HepG2 (cell line): ENCODE data around the gene RBM14. TPM values are rescaled to one million over a fixed set of nuclear protein-coding genes. Genes with fewer than 3 reads are reported as not detected.

Experiments used
- ATAC-seq: fragments of 200-7000 bp; cut with Tn5 transposase; 3 replicates; pipeline ENCODE4 v1.9.1; 2020; ENCODE audit warnings: mild to moderate bottlenecking, moderate library complexity
- BruUV-seq: library from RNA; stranded (reverse); fragments of 400-500 nt; replicated peaks from 2 replicates; lab custom pipeline; 2021; lab: Mats Ljungman, UMichigan
- CTCF ChIA-PET: fragments of 300-600 bp; formaldehyde crosslinking; extraction: SDS; loops from one replicate; lab custom pipeline; 2021; ENCODE audit warnings: low total read pairs, inconsistent platforms, low intra/inter-chr PET ratio; lab: Yijun Ruan, JAX
- POLR2A ChIA-PET: fragments of 350-600 bp; sonication (Branson Sonifier 250); formaldehyde crosslinking; loops from one replicate; lab custom pipeline; 2020; ENCODE audit warnings: antibody characterized with exemption, inconsistent platforms; lab: Yijun Ruan, JAX
- DNase-seq: peaks from one replicate; pipeline ENCODE4 v3.0.0-alpha.2; 2015; ENCODE audit warnings: low spot score
- FAIRE-seq: peaks from 3 replicates; lab custom pipeline; 2011; peaks lifted over from hg19 to GRCh38; lab: Jason Lieb, UNC
- H2AFZ ChIP-seq: one replicate; pipeline ENCODE4 v1.6.1; 2011; ENCODE audit warnings: low read length, inconsistent platforms
- H3K27ac ChIP-seq: fragments of 300-600 bp; 3 replicates; pipeline ENCODE4 v1.8.0; 2011; ENCODE audit warnings: mixed run types, mild to moderate bottlenecking, mixed read lengths, low read length, inconsistent platforms; ENCODE audit not compliant: insufficient read depth; ENCODE audit errors: extremely low read length
- H3K27me3 ChIP-seq, 2 experiments: fragments of 200-600 bp in 1 of 2; 2 replicates in 1 of 2; 3 replicates in 1 of 2; pipeline versions ENCODE4 v1.6.0 to v1.8.0; 2011; ENCODE audit warnings: low read length in 2 of 2, mild to moderate bottlenecking in 2 of 2, moderate library complexity in 2 of 2, inconsistent platforms in 1 of 2; ENCODE audit not compliant: insufficient read depth in 2 of 2, control insufficient read depth in 1 of 2
- H3K36me3 ChIP-seq, 2 experiments: fragments of 200-600 bp in 1 of 2; replicated peaks in 1 of 2; 2 replicates in 1 of 2; 3 replicates in 1 of 2; pipeline versions ENCODE4 v1.5.1 to v1.8.0; 2011; ENCODE audit warnings: low read length in 2 of 2, inconsistent platforms in 1 of 2; ENCODE audit not compliant: insufficient read depth in 2 of 2, control insufficient read depth in 1 of 2
- H3K4me1 ChIP-seq: 2 replicates; pipeline ENCODE4 v1.5.1; 2012; ENCODE audit warnings: low read length, inconsistent platforms; ENCODE audit not compliant: insufficient read depth
- H3K4me2 ChIP-seq: 2 replicates; pipeline ENCODE4 v1.6.0; 2011; ENCODE audit warnings: low read depth, low read length, inconsistent platforms
- H3K4me3 ChIP-seq, 3 experiments: fragments of 200-600 bp in 1 of 3; sonication (generic), shearing (Covaris generic) in 1 of 3; replicated peaks in 1 of 3; 2 replicates each; pipeline ENCODE4 v1.5.1; 2011 to 2016; ENCODE audit warnings: low read length in 3 of 3, inconsistent platforms in 2 of 3, low read depth in 2 of 3, mild to moderate bottlenecking in 2 of 3, control low read depth in 1 of 3, mixed read lengths in 1 of 3; ENCODE audit not compliant: insufficient read depth in 1 of 3
- H3K79me2 ChIP-seq: one replicate; pipeline ENCODE4 v1.6.1; 2011; ENCODE audit warnings: low read length, inconsistent platforms; ENCODE audit not compliant: insufficient read depth
- H3K9ac ChIP-seq: 2 replicates; pipeline ENCODE4 v1.6.0; 2011; ENCODE audit warnings: mild to moderate bottlenecking, low read depth, low read length, inconsistent platforms; ENCODE audit not compliant: insufficient read depth
- H3K9me3 ChIP-seq: 2 replicates; pipeline ENCODE4 v1.5.1; 2012; ENCODE audit warnings: mild to moderate bottlenecking, low read length
- H4K20me1 ChIP-seq: 2 replicates; pipeline ENCODE4 v1.6.0; 2011; ENCODE audit warnings: inconsistent platforms, mild to moderate bottlenecking, low read length, moderate library complexity; ENCODE audit not compliant: insufficient read depth
- BRCA1 ChIP-seq: sonication (generic); formaldehyde crosslinking; IDR thresholded peaks from 2 replicates; pipeline ENCODE4 v1.4.0; 2020; ENCODE audit warnings: missing genetic modification reagents
- EZH2 ChIP-seq: conservative IDR thresholded peaks from 2 replicates; pipeline ENCODE4 v1.6.1; 2012; ENCODE audit warnings: mild to moderate bottlenecking, low read depth, low read length, moderate library complexity
- MBD4 ChIP-seq: IDR thresholded peaks from 2 replicates; pipeline ENCODE4 v1.6.1; 2012; ENCODE audit warnings: low read length, inconsistent platforms, borderline replicate concordance
- PRMT3 ChIP-seq: sonication (generic); formaldehyde crosslinking; IDR thresholded peaks from 2 replicates; pipeline ENCODE4 v1.8.1; 2022; ENCODE audit warnings: low read depth, mild to moderate bottlenecking, moderate library complexity, missing genetic modification reagents, borderline replicate concordance
- SETDB1 ChIP-seq: sonication (generic); formaldehyde crosslinking; IDR thresholded peaks from 2 replicates; pipeline ENCODE4 v1.5.1; 2020; ENCODE audit warnings: missing genetic modification reagents, mild to moderate bottlenecking, borderline replicate concordance
- SUZ12 ChIP-seq: fragments of 150-350 bp; IDR thresholded peaks from 2 replicates; pipeline ENCODE4 v1.6.1; 2014; ENCODE audit warnings: low read depth, low read length
- TRIM24 ChIP-seq: sonication (generic); formaldehyde crosslinking; IDR thresholded peaks from 2 replicates; pipeline ENCODE4 v1.8.0; 2022; ENCODE audit warnings: mild to moderate bottlenecking, missing genetic modification reagents
- ZBTB8A ChIP-seq: sonication (generic); formaldehyde crosslinking; IDR thresholded peaks from 2 replicates; pipeline ENCODE4 v1.4.0; 2020; ENCODE audit warnings: mild to moderate bottlenecking, low read depth, missing genetic modification reagents, borderline replicate concordance
- ZFX ChIP-seq: sonication (generic); formaldehyde crosslinking; IDR thresholded peaks from 2 replicates; pipeline ENCODE4 v1.4.0; 2020; ENCODE audit warnings: mild to moderate bottlenecking, low read depth, missing genetic modification reagents, moderate library complexity
- ZNF260 ChIP-seq: sonication (generic); formaldehyde crosslinking; IDR thresholded peaks from 2 replicates; pipeline ENCODE4 v1.4.0; 2020; ENCODE audit warnings: missing genetic modification reagents, low read depth, mild to moderate bottlenecking, borderline replicate concordance
- ZNF296 ChIP-seq: sonication (generic); formaldehyde crosslinking; conservative IDR thresholded peaks from 2 replicates; pipeline ENCODE4 v1.5.0; 2020; ENCODE audit warnings: mild to moderate bottlenecking, missing genetic modification reagents
- ZNF382 ChIP-seq: sonication (generic); formaldehyde crosslinking; IDR thresholded peaks from 2 replicates; pipeline ENCODE4 v1.5.0; 2020; ENCODE audit warnings: missing genetic modification reagents, mild to moderate bottlenecking, borderline replicate concordance
- ZNF605 ChIP-seq: sonication (generic); formaldehyde crosslinking; IDR thresholded peaks from 2 replicates; pipeline ENCODE4 v1.8.0; 2022; ENCODE audit warnings: mild to moderate bottlenecking, missing genetic modification reagents
- ZNF841 ChIP-seq: sonication (generic); formaldehyde crosslinking; IDR thresholded peaks from 2 replicates; pipeline ENCODE4 v1.8.1; 2023; ENCODE audit warnings: missing genetic modification reagents, borderline replicate concordance
- WGBS: methylation state at CpG from one replicate; pipeline ENCODE4 v1.1.6; 2017; ENCODE audit warnings: low lambda C conversion rate; 5-methylcytosine and 5-hydroxymethylcytosine counted together
- in situ Hi-C: cut with HindIII; loops from 2 replicates; pipeline ENCODE4 v1.10.0; 2017; ENCODE audit warnings: low pct_unique_long_range_greater_than_20kb; ENCODE audit not compliant: extremely low pct_ligation_motif_present
- intact Hi-C: fragments of 100-400 bp; cut with micrococcal nuclease; formaldehyde crosslinking; loops from one replicate; pipeline ENCODE4 v1.10.0; 2022; ENCODE audit not compliant: unreplicated experiment
- polyA plus RNA-seq, 8 experiments: library from polyadenylated mRNA; depleted of rRNA in 3 of 8; stranded (reverse) in 7 of 8; unstranded in 1 of 8; fragments of >200 nt; fragmentation: Illumina TruSeq in 4 of 8; extraction: Trizol in 4 of 8; gene quantifications; 2 replicates each; pipeline versions ENCODE4 v1.2.1 to v1.2.3, GENCODE V29; 2011 to 2016; ENCODE audit warnings: low read depth in 4 of 8, missing spikeins in 1 of 8, mixed read lengths in 1 of 8; ENCODE audit not compliant: insufficient read depth in 1 of 8
- total RNA-seq, 5 experiments: library from RNA; depleted of rRNA; stranded (reverse); fragments of >200 nt; fragmentation: Illumina TruSeq; extraction: Trizol; gene quantifications; 2 replicates each; pipeline ENCODE4 v1.2.3, GENCODE V29; 2016; ENCODE audit warnings: low read depth in 1 of 5
- TF ChIP-seq, protein P1 (sequence below): sonication (generic); formaldehyde crosslinking; IDR thresholded peaks from 2 replicates; pipeline ENCODE4 v1.8.1; 2022; ENCODE audit warnings: mild to moderate bottlenecking, missing genetic modification reagents

Gene RBM14
- total and polyA plus RNA-seq, 2 of the 13 experiments (the other 11 are each of a cell fraction or from before 2014, with no cell fraction given), result 12.7 to 44.1 TPM

DNA sequence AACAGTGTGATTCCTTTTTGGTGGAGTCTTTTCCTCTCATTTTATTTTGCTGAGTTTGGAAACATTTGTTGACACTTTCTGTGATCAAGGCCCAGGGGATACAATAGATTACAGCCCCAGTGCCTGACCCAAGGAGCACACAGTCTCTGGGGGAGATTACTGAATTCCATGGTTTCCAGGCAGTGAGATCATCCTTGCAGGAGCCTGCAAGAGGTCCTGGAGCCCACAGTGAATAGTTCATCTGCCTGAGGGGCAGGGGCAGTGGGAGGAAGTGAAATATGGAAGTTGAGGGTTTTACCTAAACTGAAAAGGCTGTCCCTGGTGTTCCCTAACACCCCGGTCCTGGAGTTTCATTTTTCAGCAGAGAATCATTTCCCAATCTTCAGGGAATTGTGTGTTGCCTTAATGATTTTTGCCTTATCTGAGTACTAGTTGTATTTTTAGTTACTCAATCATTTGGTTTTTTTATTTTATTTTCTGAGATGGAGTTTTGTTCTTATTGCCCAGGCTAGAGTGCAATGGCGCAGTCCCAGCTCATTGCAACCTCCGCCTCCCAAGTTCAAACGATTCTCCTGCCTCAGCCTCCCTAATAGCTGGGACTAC is 15.7 kb upstream of the RBM14 start:
- CTCF ChIA-PET, result no interaction called here
- Histone ChIP-seq H3K36me3 (peaks cover 11 to 41% of the 10 kb centered on the region in 2 experiments), H3K9ac (no peak overlapping the region), H3K9me3 (no peaks in the 10 kb centered on the region), H2AFZ (no peak overlapping the region), H3K4me3 (no peak overlapping the region), H3K27me3 (no peaks in the 10 kb centered on the region), H3K4me1 (peaks cover 13% of the 10 kb centered on the region), H3K79me2 (no peaks in the 10 kb centered on the region), H3K27ac (no peak overlapping the region), H4K20me1 (no peaks in the 10 kb centered on the region), H3K4me2 (no peak overlapping the region)
- FAIRE-seq (no peak), DNase-seq (no peak), ATAC-seq (no peak)
- intact Hi-C loops, result no loop called here
- POLR2A ChIA-PET, result no interaction called here
- TF ChIP-seq BRCA1 (CRISPR knock-in tag) (no peak), PRMT3 (CRISPR knock-in tag) (no peak), ZNF841 (no peak), ZFX (CRISPR knock-in tag) (no peak), ZBTB8A (CRISPR knock-in tag) (no peak), EZH2 (no peak), ZNF296 (no peak), ZNF382 (CRISPR knock-in tag) (no peak), TRIM24 (CRISPR knock-in tag) (no peak), SUZ12 (no peak), ZNF605 (CRISPR knock-in tag) (no peak), MBD4 (no peak), SETDB1 (CRISPR knock-in tag) (no peak), ZNF260 (CRISPR knock-in tag) (no peak)
- TF ChIP-seq, protein P1, sequence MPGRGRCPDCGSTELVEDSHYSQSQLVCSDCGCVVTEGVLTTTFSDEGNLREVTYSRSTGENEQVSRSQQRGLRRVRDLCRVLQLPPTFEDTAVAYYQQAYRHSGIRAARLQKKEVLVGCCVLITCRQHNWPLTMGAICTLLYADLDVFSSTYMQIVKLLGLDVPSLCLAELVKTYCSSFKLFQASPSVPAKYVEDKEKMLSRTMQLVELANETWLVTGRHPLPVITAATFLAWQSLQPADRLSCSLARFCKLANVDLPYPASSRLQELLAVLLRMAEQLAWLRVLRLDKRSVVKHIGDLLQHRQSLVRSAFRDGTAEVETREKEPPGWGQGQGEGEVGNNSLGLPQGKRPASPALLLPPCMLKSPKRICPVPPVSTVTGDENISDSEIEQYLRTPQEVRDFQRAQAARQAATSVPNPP (CRISPR knock-in tag), result no peak
- in situ Hi-C loops, result no loop called here
- WGBS, result 96% methylated on average over 4 of the region's 4 CpGs
- no TSS peak for BruUV-seq
